OCI-LY7 (cell line): ENCODE results near the gene TM9SF4. TPM values are rescaled to one million over a fixed set of nuclear protein-coding genes. Genes with fewer than 3 reads are reported as not detected.

ENCODE experiments used
- BruUV-seq: library from RNA; stranded (reverse); fragments of 400-500 nt; replicated peaks from 2 replicates; lab custom pipeline; 2021; lab: Mats Ljungman, UMichigan
- CTCF ChIA-PET: fragments of 300-600 bp; sonication (Branson Sonifier 250); formaldehyde crosslinking; loops from one replicate; lab custom pipeline; 2022; ENCODE audit warnings: antibody characterized with exemption; ENCODE audit not compliant: unreplicated experiment; lab: Charles Lee
- POLR2A ChIA-PET: fragments of 300-600 bp; sonication (Branson Sonifier 250); formaldehyde crosslinking; loops from one replicate; lab custom pipeline; 2022; ENCODE audit warnings: antibody characterized with exemption; lab: Charles Lee
- DNase-seq: peaks from one replicate; pipeline ENCODE4 v3.0.0-alpha.2; 2015; ENCODE audit warnings: low spot score
- H2AFZ ChIP-seq: fragments of 200-600 bp; sonication (generic), shearing (Covaris generic); 2 replicates; pipeline ENCODE4 v1.6.1; 2014; ENCODE audit warnings: mild to moderate bottlenecking, antibody characterized with exemption, low read length, moderate library complexity
- H3K27ac ChIP-seq: fragments of 200-600 bp; sonication (generic); 2 replicates; pipeline ENCODE4 v1.5.1; 2014; ENCODE audit warnings: mixed run types, low read depth, mild to moderate bottlenecking, moderate library complexity, low read length, inconsistent platforms; ENCODE audit not compliant: poor library complexity, severe bottlenecking
- H3K36me3 ChIP-seq: fragments of 200-600 bp; sonication (generic); 2 replicates; pipeline ENCODE4 v1.6.1; 2014; ENCODE audit warnings: mild to moderate bottlenecking, antibody characterized with exemption, low read length, moderate library complexity, mixed read lengths; ENCODE audit not compliant: insufficient read depth
- H3K4me1 ChIP-seq: fragments of 200-600 bp; sonication (generic); 2 replicates; pipeline ENCODE4 v1.5.1; 2014; ENCODE audit warnings: mild to moderate bottlenecking, low read length; ENCODE audit not compliant: insufficient read depth, poor library complexity, severe bottlenecking
- H3K4me2 ChIP-seq: fragments of 200-600 bp; sonication (generic); 2 replicates; pipeline ENCODE4 v1.6.1; 2014; ENCODE audit warnings: mild to moderate bottlenecking, low read length
- H3K4me3 ChIP-seq: fragments of 200-600 bp; sonication (generic); 2 replicates; pipeline ENCODE4 v1.5.1; 2014; ENCODE audit warnings: mild to moderate bottlenecking, low read depth, low read length; ENCODE audit not compliant: poor library complexity, severe bottlenecking
- H3K79me2 ChIP-seq: fragments of 200-600 bp; sonication (generic); 2 replicates; pipeline ENCODE4 v1.6.1; 2016; ENCODE audit warnings: low read depth, mild to moderate bottlenecking, low read length, moderate library complexity, mixed read lengths; ENCODE audit not compliant: insufficient read depth
- H3K9me2 ChIP-seq: fragments of 200-600 bp; sonication (generic); 2 replicates; pipeline ENCODE4 v1.6.1; 2016; ENCODE audit warnings: mild to moderate bottlenecking, low read length, mixed read lengths; ENCODE audit not compliant: insufficient read depth
- H3K9me3 ChIP-seq: fragments of 200-600 bp; sonication (generic); 2 replicates; pipeline ENCODE4 v1.6.1; 2014; ENCODE audit warnings: mild to moderate bottlenecking, mixed run types, low read length, mixed read lengths
- H4K20me1 ChIP-seq: fragments of 200-600 bp; sonication (generic); 2 replicates; pipeline ENCODE4 v1.6.1; 2014; ENCODE audit warnings: mild to moderate bottlenecking, antibody characterized with exemption, low read length, moderate library complexity, mixed read lengths; ENCODE audit not compliant: insufficient read depth
- EZH2phosphoT487 ChIP-seq: fragments of 200-600 bp; sonication (generic); IDR thresholded peaks from 2 replicates; pipeline ENCODE4 v1.6.1; 2018; ENCODE audit warnings: low read depth, borderline replicate concordance, mild to moderate bottlenecking, mixed run types, antibody characterized with exemption, low read length, moderate library complexity, mixed read lengths
- intact Hi-C: fragments of 100-400 bp; cut with micrococcal nuclease; formaldehyde crosslinking; loops from one replicate; pipeline ENCODE4 v1.10.0; 2022; ENCODE audit not compliant: unreplicated experiment
- total RNA-seq, 2 experiments: library from RNA; depleted of rRNA in 1 of 2; stranded (reverse); fragments of >200 nt in 1 of 2; shearing (Covaris generic) in 1 of 2; gene quantifications; 2 replicates each; pipeline ENCODE4 v1.2.3, GENCODE V29; 2014 to 2022
- TF ChIP-seq, protein P1 (sequence below): fragments of 200-600 bp; sonication (generic); conservative IDR thresholded peaks from 2 replicates; pipeline ENCODE4 v1.5.1; 2014; ENCODE audit warnings: mild to moderate bottlenecking, antibody characterized with exemption, low read length, moderate library complexity, mixed read lengths

The TM9SF4 gene
- total RNA-seq, 2 experiments from 2014 or later: 20.8 to 38.9 TPM

GRCh38 chr20:32159766-32160221, 50.3 kb downstream of the TM9SF4 start:
- ChIA-PET POLR2A (no interaction called here), CTCF (no interaction called here)
- H3K4me3 ChIP-seq: no peak overlapping the region
- H3K79me2 ChIP-seq: no peaks in the 10 kb centered on the region
- no peak for TF ChIP-seq EZH2phosphoT487
- TF ChIP-seq, protein P1, sequence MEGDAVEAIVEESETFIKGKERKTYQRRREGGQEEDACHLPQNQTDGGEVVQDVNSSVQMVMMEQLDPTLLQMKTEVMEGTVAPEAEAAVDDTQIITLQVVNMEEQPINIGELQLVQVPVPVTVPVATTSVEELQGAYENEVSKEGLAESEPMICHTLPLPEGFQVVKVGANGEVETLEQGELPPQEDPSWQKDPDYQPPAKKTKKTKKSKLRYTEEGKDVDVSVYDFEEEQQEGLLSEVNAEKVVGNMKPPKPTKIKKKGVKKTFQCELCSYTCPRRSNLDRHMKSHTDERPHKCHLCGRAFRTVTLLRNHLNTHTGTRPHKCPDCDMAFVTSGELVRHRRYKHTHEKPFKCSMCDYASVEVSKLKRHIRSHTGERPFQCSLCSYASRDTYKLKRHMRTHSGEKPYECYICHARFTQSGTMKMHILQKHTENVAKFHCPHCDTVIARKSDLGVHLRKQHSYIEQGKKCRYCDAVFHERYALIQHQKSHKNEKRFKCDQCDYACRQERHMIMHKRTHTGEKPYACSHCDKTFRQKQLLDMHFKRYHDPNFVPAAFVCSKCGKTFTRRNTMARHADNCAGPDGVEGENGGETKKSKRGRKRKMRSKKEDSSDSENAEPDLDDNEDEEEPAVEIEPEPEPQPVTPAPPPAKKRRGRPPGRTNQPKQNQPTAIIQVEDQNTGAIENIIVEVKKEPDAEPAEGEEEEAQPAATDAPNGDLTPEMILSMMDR: no peak
- intact Hi-C loops: loop anchor here (10.0 kb wide), 1 partner anchor 495 kb away; no protein-coding TSS in a partner anchor
- DNase-seq: no peak
- no peak overlapping the region for H3K4me2 ChIP-seq
- H3K9me2 ChIP-seq: no peaks in the 10 kb centered on the region
- no peak overlapping the region for H2AFZ ChIP-seq
- no peaks in the 10 kb centered on the region for H3K9me3 ChIP-seq
- BruUV-seq: no TSS peak
- no peaks in the 10 kb centered on the region for H3K4me1 ChIP-seq
- no peaks in the 10 kb centered on the region for H4K20me1 ChIP-seq
- peaks cover 67% of the 10 kb centered on the region for H3K36me3 ChIP-seq
- H3K27ac ChIP-seq: no peak overlapping the region

GRCh38 chr20:32160341-32160740, 50.8 kb downstream of the TM9SF4 start:
- Histone ChIP-seq H3K36me3 (peaks cover 66% of the 10 kb centered on the region), H3K27ac (no peak overlapping the region), H3K9me3 (no peaks in the 10 kb centered on the region), H4K20me1 (no peaks in the 10 kb centered on the region), H3K79me2 (no peaks in the 10 kb centered on the region), H3K4me2 (no peak overlapping the region), H2AFZ (no peak overlapping the region), H3K4me1 (no peaks in the 10 kb centered on the region), H3K9me2 (no peaks in the 10 kb centered on the region), H3K4me3 (no peak overlapping the region)
- intact Hi-C loops: no loop called here
- DNase-seq: no peak
- CTCF ChIA-PET: no interaction called here
- TF ChIP-seq EZH2phosphoT487: no peak
- TF ChIP-seq, protein P1: no peak
- POLR2A ChIA-PET: no interaction called here
- no TSS peak for BruUV-seq

GRCh38 chr20:32162351-32162750, 52.8 kb downstream of the TM9SF4 start:
- H3K4me3 ChIP-seq: no peak overlapping the region
- intact Hi-C loops: no loop called here
- BruUV-seq: no TSS peak
- ChIA-PET POLR2A (no interaction called here), CTCF (no interaction called here)
- H3K9me2 ChIP-seq: no peaks in the 10 kb centered on the region
- TF ChIP-seq, protein P1: no peak
- TF ChIP-seq EZH2phosphoT487: no peak
- H3K4me1 ChIP-seq: no peaks in the 10 kb centered on the region
- no peak overlapping the region for H3K27ac ChIP-seq
- H3K9me3 ChIP-seq: no peaks in the 10 kb centered on the region
- peaks cover 80% of the 10 kb centered on the region for H3K36me3 ChIP-seq
- H3K79me2 ChIP-seq: no peaks in the 10 kb centered on the region
- H3K4me2 ChIP-seq: no peak overlapping the region
- no peak overlapping the region for H2AFZ ChIP-seq
- no peaks in the 10 kb centered on the region for H4K20me1 ChIP-seq
- DNase-seq: no peak
